Placental epithelial cell (primary cell): ENCODE measurements around the gene LGALS3BP. TPM values are rescaled to one million over a fixed set of nuclear protein-coding genes. Genes with fewer than 3 reads are reported as not detected.

Source experiments
- total RNA-seq: library from RNA; depleted of rRNA; stranded (reverse); fragments of >200 nt; gene quantifications from 2 replicates; pipeline ENCODE4 v1.2.3, GENCODE V29; 2012

The LGALS3BP gene, protein sequence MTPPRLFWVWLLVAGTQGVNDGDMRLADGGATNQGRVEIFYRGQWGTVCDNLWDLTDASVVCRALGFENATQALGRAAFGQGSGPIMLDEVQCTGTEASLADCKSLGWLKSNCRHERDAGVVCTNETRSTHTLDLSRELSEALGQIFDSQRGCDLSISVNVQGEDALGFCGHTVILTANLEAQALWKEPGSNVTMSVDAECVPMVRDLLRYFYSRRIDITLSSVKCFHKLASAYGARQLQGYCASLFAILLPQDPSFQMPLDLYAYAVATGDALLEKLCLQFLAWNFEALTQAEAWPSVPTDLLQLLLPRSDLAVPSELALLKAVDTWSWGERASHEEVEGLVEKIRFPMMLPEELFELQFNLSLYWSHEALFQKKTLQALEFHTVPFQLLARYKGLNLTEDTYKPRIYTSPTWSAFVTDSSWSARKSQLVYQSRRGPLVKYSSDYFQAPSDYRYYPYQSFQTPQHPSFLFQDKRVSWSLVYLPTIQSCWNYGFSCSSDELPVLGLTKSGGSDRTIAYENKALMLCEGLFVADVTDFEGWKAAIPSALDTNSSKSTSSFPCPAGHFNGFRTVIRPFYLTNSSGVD
- total RNA-seq: 56.4 and 117 TPM in 2 replicates

DNA sequence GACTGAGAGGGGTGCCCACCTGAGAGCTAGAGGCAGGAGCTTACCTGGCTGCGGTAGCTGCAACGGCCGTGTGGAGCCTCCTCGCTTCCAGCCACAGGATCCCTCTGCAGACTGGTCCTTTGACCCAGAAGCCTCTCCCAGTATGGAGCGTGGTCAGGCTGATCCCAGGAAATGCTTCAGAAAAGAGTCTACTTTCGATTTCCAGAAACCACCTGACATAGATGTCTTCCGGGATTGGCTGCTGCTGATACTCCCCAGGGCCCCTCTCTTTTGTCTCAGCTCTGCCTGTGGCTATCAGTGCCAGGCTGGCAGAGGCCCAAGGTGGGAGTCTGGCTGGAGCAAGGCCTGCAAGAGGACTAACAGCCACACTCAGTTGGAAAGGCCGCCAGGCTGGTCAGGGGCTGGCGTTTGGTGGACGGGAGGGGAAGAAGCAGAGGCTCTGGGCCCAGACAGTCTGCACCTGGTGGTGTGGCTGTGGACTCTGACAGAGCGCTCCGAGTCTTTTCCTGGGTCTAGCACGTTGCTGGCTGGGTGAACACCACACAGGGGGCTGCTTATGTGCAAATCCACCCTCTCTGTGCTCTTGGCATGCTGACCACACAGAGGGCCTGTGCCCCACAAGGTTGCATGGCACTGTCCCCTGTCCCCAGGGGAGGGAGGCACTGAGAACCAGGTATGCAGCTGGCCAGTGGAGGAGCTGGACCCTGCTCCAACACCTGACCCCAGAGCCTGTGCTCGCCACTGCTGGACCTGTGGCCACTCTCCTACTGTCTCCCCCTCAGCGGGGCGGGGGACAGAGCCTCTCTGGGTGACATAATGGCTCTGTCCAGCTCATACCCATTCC lies at the start of gene LGALS3BP:
LGALS3BP (minus strand) TSS at position 144 of the 844 bp plus-strand sequence. CDS start 2,732 bp downstream, outside the sequence.

DNA sequence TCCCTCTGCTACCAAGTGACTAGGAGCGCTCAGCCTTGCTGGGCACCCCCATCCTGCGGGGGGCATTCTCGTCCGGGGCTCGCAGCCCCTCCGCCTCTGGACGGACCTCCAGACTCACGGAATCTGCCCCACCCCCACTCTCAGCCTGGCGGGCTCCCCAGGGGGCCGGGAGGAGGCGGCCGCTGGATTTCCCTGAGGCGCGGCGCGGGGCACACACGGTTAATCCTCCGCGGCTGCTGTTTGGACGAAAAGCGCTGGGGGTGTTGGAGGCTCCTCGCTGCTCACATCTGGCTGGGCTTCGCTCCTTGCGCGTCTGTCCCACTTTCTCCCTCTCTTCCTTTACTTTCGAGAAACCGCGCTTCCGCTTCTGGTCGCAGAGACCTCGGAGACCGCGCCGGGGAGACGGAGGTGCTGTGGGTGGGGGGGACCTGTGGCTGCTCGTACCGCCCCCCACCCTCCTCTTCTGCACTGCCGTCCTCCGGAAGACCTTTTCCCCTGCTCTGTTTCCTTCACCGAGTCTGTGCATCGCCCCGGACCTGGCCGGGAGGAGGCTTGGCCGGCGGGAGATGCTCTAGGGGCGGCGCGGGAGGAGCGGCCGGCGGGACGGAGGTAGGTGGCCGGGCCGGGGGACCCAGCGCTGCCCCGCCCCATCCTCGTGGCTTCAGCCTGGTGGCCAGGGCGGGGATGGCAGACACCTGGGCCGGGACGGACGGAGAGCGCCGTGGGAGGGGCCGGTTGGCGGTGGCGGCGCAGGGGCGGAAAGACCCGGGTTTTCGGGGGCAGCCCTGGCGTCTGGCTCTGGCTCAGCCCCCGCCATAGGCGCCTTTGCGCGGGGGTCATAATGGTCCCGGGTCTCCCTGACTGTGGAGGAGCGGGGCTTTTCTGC lies 44.4 kb upstream of the LGALS3BP start, which contains the start of gene C1QTNF1:
C1QTNF1 (plus strand) TSS at position 284 of the 886 bp plus-strand sequence. CDS start 19,800 bp downstream, outside the sequence.

DNA sequence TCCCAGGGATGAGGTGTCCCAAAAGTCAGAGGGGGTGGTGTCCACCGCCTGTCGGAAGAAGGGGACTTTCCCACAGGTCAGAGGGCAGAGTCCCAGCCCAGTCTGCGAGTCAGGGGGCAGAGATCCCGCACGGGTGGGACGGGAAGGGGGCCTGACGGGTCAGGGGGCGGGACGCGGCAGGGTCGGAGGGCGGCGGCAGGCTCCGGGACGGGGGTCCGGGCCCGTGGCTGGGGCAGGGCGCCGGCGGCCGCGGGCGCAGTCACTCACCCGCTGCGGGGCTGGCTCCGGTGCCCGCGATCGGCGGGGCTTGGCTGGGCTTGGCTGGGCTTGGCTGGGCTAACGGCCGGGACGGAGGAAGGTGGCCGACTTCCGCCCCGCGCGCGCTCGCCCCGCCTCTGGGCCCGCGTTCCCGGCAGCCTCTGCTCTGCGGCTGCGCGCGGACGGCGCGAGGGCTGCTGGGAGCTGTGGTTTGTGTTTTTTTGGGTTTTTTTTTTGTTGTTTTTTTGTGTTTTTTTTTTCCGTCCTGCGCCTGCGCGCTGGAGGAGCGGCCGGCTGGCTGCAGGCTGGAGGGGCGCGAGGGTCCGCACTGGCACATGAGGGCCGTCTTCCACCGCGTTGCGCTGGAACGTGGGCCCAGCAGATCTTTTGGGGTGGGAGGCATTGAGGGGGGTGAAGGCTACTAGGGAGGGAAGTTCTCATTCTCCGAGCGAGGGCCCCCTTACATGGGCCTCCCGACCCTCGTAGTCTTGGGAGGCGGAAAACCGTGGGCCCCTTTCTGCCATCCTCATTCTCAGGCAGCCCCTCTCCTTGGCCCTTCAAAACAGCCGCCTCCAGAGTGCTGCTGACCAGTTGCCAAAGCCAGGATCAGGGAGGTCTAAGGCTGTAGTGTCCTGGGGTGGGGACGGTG lies 29.9 kb upstream of the LGALS3BP start, which contains the start of gene CANT1:
CANT1 (minus strand) TSS at position 368 of the 907 bp plus-strand sequence. CDS start 12,142 bp downstream, outside the sequence.

DNA sequence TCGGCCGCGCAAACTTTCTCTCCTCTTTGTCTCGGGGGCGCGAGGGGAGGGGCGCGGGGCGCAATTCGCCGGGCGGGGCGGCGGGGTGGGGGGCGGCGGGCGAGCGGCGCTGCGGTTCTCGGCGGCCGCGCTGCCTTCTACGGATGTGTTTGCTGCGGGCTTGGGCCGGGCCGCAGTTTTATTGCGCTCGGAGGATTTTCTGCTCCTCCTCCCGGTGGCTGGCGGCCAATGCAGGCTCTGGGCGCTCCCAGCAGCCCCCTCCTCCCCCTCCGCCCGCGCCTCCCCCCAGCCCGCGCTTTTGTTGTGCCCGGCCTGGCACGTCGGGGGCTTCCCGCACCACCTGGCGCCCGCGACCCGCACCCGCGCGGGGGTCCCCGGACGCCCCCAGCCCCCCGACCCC lies 54.5 kb downstream of the LGALS3BP start, which contains the start of gene TIMP2:
TIMP2 (minus strand) TSS at position 154 of the 400 bp plus-strand sequence. CDS start 299 bp downstream, outside the sequence.

Other genes starting within 250 kb of the LGALS3BP start
- 36.1 and 51.1 TPM in 2 replicates for gene CYTH1, start 197.7 kb downstream of the LGALS3BP start, total RNA-seq
- gene USP36, start 139.1 kb downstream of the LGALS3BP start, total RNA-seq: 26.3 and 30.9 TPM in 2 replicates
- gene CEP295NL, start 76.7 kb downstream of the LGALS3BP start, total RNA-seq: 2.5 and 2.7 TPM in 2 replicates
- gene TIMP2, start 54.5 kb downstream of the LGALS3BP start, total RNA-seq: 64.5 and 73.0 TPM in 2 replicates
- 64.0 and 84.4 TPM in 2 replicates for gene CANT1, start 29.8 kb upstream of the LGALS3BP start, total RNA-seq
- 3.1 TPM in 2 replicates for gene C1QTNF1, start 44.2 kb upstream of the LGALS3BP start, total RNA-seq
- gene ENGASE, start 94.9 kb upstream of the LGALS3BP start, total RNA-seq: 7.8 and 16.5 TPM in 2 replicates